DOHH2 (cell line): ENCODE measurements around the gene MTCH1.

ENCODE experiments used
- H3F3A ChIP-seq: fragments of 200-600 bp; sonication (generic), shearing (Covaris generic); 2 replicates; pipeline ENCODE4 v1.6.0; 2016; ENCODE audit warnings: antibody characterized with exemption, mild to moderate bottlenecking; ENCODE audit not compliant: control insufficient read depth, insufficient read depth
- H3K27ac ChIP-seq: fragments of 200-600 bp; sonication (generic); 2 replicates; pipeline ENCODE4 v1.5.1; 2014; ENCODE audit warnings: low read depth, mild to moderate bottlenecking, low read length, moderate library complexity
- H3K27me3 ChIP-seq: fragments of 200-600 bp; sonication (generic); 2 replicates; pipeline ENCODE4 v1.6.1; 2014; ENCODE audit warnings: mild to moderate bottlenecking, low read length, mixed read lengths; ENCODE audit not compliant: control insufficient read depth
- H3K36me3 ChIP-seq: fragments of 200-600 bp; sonication (generic); 2 replicates; pipeline ENCODE4 v1.6.1; 2014; ENCODE audit warnings: mild to moderate bottlenecking, low read length, moderate library complexity, mixed read lengths; ENCODE audit not compliant: control insufficient read depth
- H3K4me1 ChIP-seq: fragments of 200-600 bp; sonication (generic); 2 replicates; pipeline ENCODE4 v1.6.1; 2014; ENCODE audit warnings: mild to moderate bottlenecking, low read length, mixed read lengths; ENCODE audit not compliant: control insufficient read depth
- H3K4me2 ChIP-seq: fragments of 200-600 bp; sonication (generic); 2 replicates; pipeline ENCODE4 v1.6.0; 2014; ENCODE audit warnings: mild to moderate bottlenecking, low read length, moderate library complexity
- H3K4me3 ChIP-seq: fragments of 200-600 bp; sonication (generic); 2 replicates; pipeline ENCODE4 v1.5.1; 2014; ENCODE audit warnings: mild to moderate bottlenecking, low read length, mixed read lengths
- H3K79me2 ChIP-seq: fragments of 200-600 bp; sonication (generic); 2 replicates; pipeline ENCODE4 v1.6.1; 2014; ENCODE audit warnings: mild to moderate bottlenecking, low read length, mixed read lengths; ENCODE audit not compliant: control insufficient read depth
- H3K9me2 ChIP-seq: fragments of 200-600 bp; sonication (generic); replicated peaks from 2 replicates; pipeline ENCODE4 v1.6.1; 2014; ENCODE audit warnings: mild to moderate bottlenecking, low read length, mixed read lengths; ENCODE audit not compliant: control insufficient read depth
- H3K9me3 ChIP-seq: fragments of 200-600 bp; sonication (generic); 2 replicates; pipeline ENCODE4 v1.6.1; 2014; ENCODE audit warnings: antibody characterized with exemption, low read length, mixed read lengths; ENCODE audit not compliant: control insufficient read depth, insufficient read depth
- H4K20me1 ChIP-seq: fragments of 200-600 bp; sonication (generic); 2 replicates; pipeline ENCODE4 v1.6.0; 2014; ENCODE audit warnings: low read depth, mild to moderate bottlenecking, antibody characterized with exemption, low read length, moderate library complexity; ENCODE audit not compliant: control insufficient read depth, insufficient read depth
- CTCF ChIP-seq: fragments of 200-600 bp; sonication (generic); IDR thresholded peaks from one replicate; pipeline ENCODE4 v1.5.1; 2014; ENCODE audit warnings: antibody characterized with exemption, mild to moderate bottlenecking, low read depth, low read length; ENCODE audit not compliant: poor library complexity, severe bottlenecking
- EZH2phosphoT487 ChIP-seq: fragments of 200-600 bp; sonication (generic); IDR thresholded peaks from 2 replicates; pipeline ENCODE4 v1.6.1; 2017; ENCODE audit warnings: borderline replicate concordance, mild to moderate bottlenecking, antibody characterized with exemption, low read length, moderate library complexity, mixed read lengths

The MTCH1 gene

GRCh38 chr6:37007340-37008043 lies 21.5 kb upstream of the MTCH1 start:
- Histone ChIP-seq H3K9me3 (no peaks in the 10 kb centered on the region), H3K4me3 (peak overlapping the region; percentile 76), H3F3A (no peaks in the 10 kb centered on the region; the same call in none of the 2 replicates), H3K4me2 (peak overlapping the region; percentile 76), H3K27me3 (no peaks in the 10 kb centered on the region), H3K36me3 (no peaks in the 10 kb centered on the region), H3K4me1 (peaks cover 54% of the 10 kb centered on the region), H4K20me1 (no peaks in the 10 kb centered on the region), H3K79me2 (no peaks in the 10 kb centered on the region), H3K9me2 (no peaks in the 10 kb centered on the region), H3K27ac (peak overlapping the region; percentile 42)
- TF ChIP-seq CTCF = no peak
- TF ChIP-seq EZH2phosphoT487 = no peak

- H3K9me2 ChIP-seq = no peaks in the 10 kb centered on the region
- peak overlapping the region; percentile 76 for H3K4me3 ChIP-seq
- peaks cover 4% of the 10 kb centered on the region for H3F3A ChIP-seq
- H4K20me1 ChIP-seq = no peaks in the 10 kb centered on the region
- H3K36me3 ChIP-seq = no peaks in the 10 kb centered on the region
- H3K27ac ChIP-seq = peak overlapping the region; percentile 42
- no peak for TF ChIP-seq CTCF
- no peak for TF ChIP-seq EZH2phosphoT487
- H3K79me2 ChIP-seq = no peaks in the 10 kb centered on the region
- peaks cover 60% of the 10 kb centered on the region for H3K4me1 ChIP-seq
- H3K27me3 ChIP-seq = no peaks in the 10 kb centered on the region
- peak overlapping the region; percentile 76 for H3K4me2 ChIP-seq
- no peaks in the 10 kb centered on the region for H3K9me3 ChIP-seq
Measured at GRCh38 chr6:37006793-37007339, 20.9 kb upstream of the MTCH1 start.

GRCh38 chr6:37005827-37006567 lies 20.0 kb upstream of the MTCH1 start:
- peak overlapping the region; percentile 76 for H3K4me3 ChIP-seq
- H3K79me2 ChIP-seq = no peaks in the 10 kb centered on the region

More at GRCh38 chr6:37005827-37006567, 20.0 kb upstream of the MTCH1 start:
- peaks cover 65% of the 10 kb centered on the region for H3K4me1 ChIP-seq
- no peaks in the 10 kb centered on the region for H3K27me3 ChIP-seq
- TF ChIP-seq EZH2phosphoT487 (no peak), CTCF (no peak)
- H4K20me1 ChIP-seq = no peaks in the 10 kb centered on the region
- H3K9me2 ChIP-seq = no peaks in the 10 kb centered on the region
- H3K9me3 ChIP-seq = no peaks in the 10 kb centered on the region
- peak overlapping the region; percentile 76 for H3K4me2 ChIP-seq
- H3K27ac ChIP-seq = peak overlapping the region; percentile 60
- peaks cover 7% of the 10 kb centered on the region for H3F3A ChIP-seq
- no peaks in the 10 kb centered on the region for H3K36me3 ChIP-seq
